ENCODE measurements around the gene SHH. TPM values are rescaled to one million over a fixed set of nuclear protein-coding genes. Genes with fewer than 3 reads are reported as not detected.
"Not testable (repeated sequence)": the region's sequence is repeated elsewhere in the genome, so short reads cannot be mapped to it uniquely, and the experiment has no call there.

The SHH gene
- polyA plus RNA-seq, 1 donor (not counting 4 experiments of a cell fraction or from before 2014, with no cell fraction given) = not detected

DNA sequence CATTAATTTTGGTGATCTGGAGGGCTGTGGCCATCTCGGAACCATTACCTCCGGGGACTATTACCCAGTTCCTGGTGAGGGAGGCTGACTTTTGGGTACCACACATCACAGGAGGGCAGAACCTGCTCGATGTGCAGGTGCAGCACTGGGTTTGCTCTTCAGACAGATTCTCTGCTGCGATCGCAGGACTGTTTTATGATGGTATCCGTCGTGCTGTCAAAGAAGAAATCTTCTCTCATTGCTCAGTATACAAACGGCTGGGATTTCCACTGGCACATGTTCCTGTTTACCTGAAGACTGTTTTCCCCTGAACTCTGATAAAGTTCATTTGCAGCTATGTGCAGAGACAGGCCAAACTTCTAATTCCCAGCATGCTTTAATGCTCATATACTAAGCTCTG is 27.2 kb upstream of the SHH start:
- no peak overlapping the region for H3K27ac ChIP-seq (ENCODE audit: control insufficient read depth, insufficient read depth, low read length)
- dilution Hi-C loops (cut with MboI; ENCODE audit: extremely low pct_ligation_motif_present, low sequenced_read_pairs) = no loop called here
- no peaks in the 10 kb centered on the region for H4K20me1 ChIP-seq (ENCODE audit: control insufficient read depth, extremely low read depth, insufficient read depth, low read length)
- H3K4me2 ChIP-seq (ENCODE audit: control insufficient read depth, extremely low read depth, insufficient read depth, low read depth, low read length) = no peak overlapping the region
- H3K9me3 ChIP-seq (ENCODE audit: control insufficient read depth, low read depth, low read length) = peaks cover 2% of the 10 kb centered on the region
- no peak overlapping the region for H3K4me3 ChIP-seq (ENCODE audit: control insufficient read depth in 2 of 3, extremely low read depth in 1 of 3, insufficient read depth in 2 of 3, low read depth in 1 of 3, low read length in 3 of 3)
- H2AFZ ChIP-seq (ENCODE audit: control insufficient read depth, low read length) = no peak overlapping the region
- H3K79me2 ChIP-seq (ENCODE audit: control insufficient read depth, insufficient read depth, low read length) = no peaks in the 10 kb centered on the region
- H3K27me3 ChIP-seq (ENCODE audit: control insufficient read depth, extremely low read depth, insufficient read depth, low read length) = no peaks in the 10 kb centered on the region
- H3K4me1 ChIP-seq (ENCODE audit: control insufficient read depth, extremely low read depth, insufficient read depth, low read length) = no peaks in the 10 kb centered on the region
- H3K36me3 ChIP-seq (ENCODE audit: control insufficient read depth in 2 of 2, extremely low read depth in 1 of 2, insufficient read depth in 2 of 2, low read length in 2 of 2) = no peaks in the 10 kb centered on the region
- no peak for FAIRE-seq
- H3K9ac ChIP-seq (ENCODE audit: control insufficient read depth, extremely low read depth, insufficient read depth, low read length) = no peak overlapping the region
- TF ChIP-seq, protein P1, sequence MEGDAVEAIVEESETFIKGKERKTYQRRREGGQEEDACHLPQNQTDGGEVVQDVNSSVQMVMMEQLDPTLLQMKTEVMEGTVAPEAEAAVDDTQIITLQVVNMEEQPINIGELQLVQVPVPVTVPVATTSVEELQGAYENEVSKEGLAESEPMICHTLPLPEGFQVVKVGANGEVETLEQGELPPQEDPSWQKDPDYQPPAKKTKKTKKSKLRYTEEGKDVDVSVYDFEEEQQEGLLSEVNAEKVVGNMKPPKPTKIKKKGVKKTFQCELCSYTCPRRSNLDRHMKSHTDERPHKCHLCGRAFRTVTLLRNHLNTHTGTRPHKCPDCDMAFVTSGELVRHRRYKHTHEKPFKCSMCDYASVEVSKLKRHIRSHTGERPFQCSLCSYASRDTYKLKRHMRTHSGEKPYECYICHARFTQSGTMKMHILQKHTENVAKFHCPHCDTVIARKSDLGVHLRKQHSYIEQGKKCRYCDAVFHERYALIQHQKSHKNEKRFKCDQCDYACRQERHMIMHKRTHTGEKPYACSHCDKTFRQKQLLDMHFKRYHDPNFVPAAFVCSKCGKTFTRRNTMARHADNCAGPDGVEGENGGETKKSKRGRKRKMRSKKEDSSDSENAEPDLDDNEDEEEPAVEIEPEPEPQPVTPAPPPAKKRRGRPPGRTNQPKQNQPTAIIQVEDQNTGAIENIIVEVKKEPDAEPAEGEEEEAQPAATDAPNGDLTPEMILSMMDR (optimal IDR thresholded peaks at IDR 0.05 in 1 of 3, IDR thresholded peaks at IDR 0.05 in 1 of 3, conservative IDR thresholded peaks at IDR 0.05 in 1 of 3; ENCODE audit: extremely low read depth in 1 of 3, insufficient read depth in 2 of 3, low read length in 3 of 3) = no peak
- TF ChIP-seq EZH2 (IDR thresholded peaks at IDR 0.05; ENCODE audit: low read length) = no peak
- H3K9me1 ChIP-seq (ENCODE audit: control insufficient read depth, extremely low read depth, insufficient read depth, low read length) = no peaks in the 10 kb centered on the region
- DNase-seq (ENCODE audit: low read depth, low spot score) = no peak

DNA sequence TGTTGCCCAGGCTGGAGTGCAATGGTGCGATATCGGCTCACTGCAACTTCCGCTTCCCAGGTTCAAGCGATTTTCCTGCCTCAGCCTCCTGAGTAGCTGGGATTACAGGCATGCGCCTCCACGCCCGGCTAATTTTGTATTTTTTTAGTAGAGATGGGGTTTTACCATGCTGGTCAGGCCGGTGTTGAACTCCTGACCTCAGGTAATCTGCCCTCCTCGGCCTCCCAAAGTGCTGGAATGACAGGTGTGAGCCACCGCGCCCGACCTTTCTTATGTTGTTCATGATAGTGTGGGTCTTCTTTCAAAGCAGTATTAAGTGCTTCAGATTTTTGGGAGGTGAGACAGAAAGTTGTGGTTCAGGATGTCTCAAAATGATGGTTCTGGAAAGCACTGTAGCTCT is 26.0 kb upstream of the SHH start:
- H3K9me3 ChIP-seq (ENCODE audit: control insufficient read depth, low read depth, low read length); dilution Hi-C loops (cut with MboI; ENCODE audit: extremely low pct_ligation_motif_present, low sequenced_read_pairs); H3K27me3 ChIP-seq (ENCODE audit: control insufficient read depth, extremely low read depth, insufficient read depth, low read length); H3K79me2 ChIP-seq (ENCODE audit: control insufficient read depth, insufficient read depth, low read length); H3K4me1 ChIP-seq (ENCODE audit: control insufficient read depth, extremely low read depth, insufficient read depth, low read length); H3K27ac ChIP-seq (ENCODE audit: control insufficient read depth, insufficient read depth, low read length); DNase-seq (ENCODE audit: low read depth, low spot score); H3K4me3 ChIP-seq (ENCODE audit: control insufficient read depth in 2 of 3, extremely low read depth in 1 of 3, insufficient read depth in 2 of 3, low read depth in 1 of 3, low read length in 3 of 3); H4K20me1 ChIP-seq (ENCODE audit: control insufficient read depth, extremely low read depth, insufficient read depth, low read length); H3K36me3 ChIP-seq (ENCODE audit: control insufficient read depth in 2 of 2, extremely low read depth in 1 of 2, insufficient read depth in 2 of 2, low read length in 2 of 2); FAIRE-seq; H3K4me2 ChIP-seq (ENCODE audit: control insufficient read depth, extremely low read depth, insufficient read depth, low read depth, low read length); H2AFZ ChIP-seq (ENCODE audit: control insufficient read depth, low read length); H3K9ac ChIP-seq (ENCODE audit: control insufficient read depth, extremely low read depth, insufficient read depth, low read length); H3K9me1 ChIP-seq (ENCODE audit: control insufficient read depth, extremely low read depth, insufficient read depth, low read length): not testable (repeated sequence)

DNA sequence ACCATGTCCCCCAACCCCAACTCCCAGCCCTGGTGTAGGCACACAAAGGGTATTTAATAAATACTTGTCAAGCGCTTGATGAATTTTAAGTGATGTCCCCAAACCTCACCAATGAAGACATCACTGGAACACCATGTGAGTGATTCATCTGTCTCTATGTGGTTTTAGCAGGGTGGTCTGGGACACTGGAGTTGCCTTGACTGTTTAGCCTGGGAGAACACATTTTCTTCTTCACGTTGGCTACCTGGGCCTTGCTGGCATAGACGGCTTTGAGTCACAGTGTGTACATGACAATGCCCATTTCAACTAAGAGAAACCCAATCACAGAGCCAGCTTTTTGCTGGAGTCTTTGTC is 24.8 kb upstream of the SHH start:
- Histone ChIP-seq H4K20me1 (ENCODE audit: control insufficient read depth, extremely low read depth, insufficient read depth, low read length) (no peaks in the 10 kb centered on the region), H3K79me2 (ENCODE audit: control insufficient read depth, insufficient read depth, low read length) (no peaks in the 10 kb centered on the region), H3K9ac (ENCODE audit: control insufficient read depth, extremely low read depth, insufficient read depth, low read length) (no peak overlapping the region), H3K4me3 (ENCODE audit: control insufficient read depth in 2 of 3, extremely low read depth in 1 of 3, insufficient read depth in 2 of 3, low read depth in 1 of 3, low read length in 3 of 3) (no peak overlapping the region), H3K4me2 (ENCODE audit: control insufficient read depth, extremely low read depth, insufficient read depth, low read depth, low read length) (no peak overlapping the region), H3K36me3 (ENCODE audit: control insufficient read depth in 2 of 2, extremely low read depth in 1 of 2, insufficient read depth in 2 of 2, low read length in 2 of 2) (no peaks in the 10 kb centered on the region), H3K9me3 (ENCODE audit: control insufficient read depth, low read depth, low read length) (peaks cover 3% of the 10 kb centered on the region), H2AFZ (ENCODE audit: control insufficient read depth, low read length) (no peak overlapping the region), H3K4me1 (ENCODE audit: control insufficient read depth, extremely low read depth, insufficient read depth, low read length) (no peaks in the 10 kb centered on the region), H3K27ac (ENCODE audit: control insufficient read depth, insufficient read depth, low read length) (no peak overlapping the region), H3K27me3 (ENCODE audit: control insufficient read depth, extremely low read depth, insufficient read depth, low read length) (no peaks in the 10 kb centered on the region), H3K9me1 (ENCODE audit: control insufficient read depth, extremely low read depth, insufficient read depth, low read length) (no peaks in the 10 kb centered on the region)
- no peak for DNase-seq (ENCODE audit: low read depth, low spot score)
- dilution Hi-C loops (cut with MboI; ENCODE audit: extremely low pct_ligation_motif_present, low sequenced_read_pairs) = no loop called here
- TF ChIP-seq EZH2 (IDR thresholded peaks at IDR 0.05; ENCODE audit: low read length) = no peak
- TF ChIP-seq, protein P1 (optimal IDR thresholded peaks at IDR 0.05 in 1 of 3, IDR thresholded peaks at IDR 0.05 in 1 of 3, conservative IDR thresholded peaks at IDR 0.05 in 1 of 3; ENCODE audit: extremely low read depth in 1 of 3, insufficient read depth in 2 of 3, low read length in 3 of 3) = no peak
- no peak for FAIRE-seq
